Hematopoietic multipotent progenitor cell treated with erythropoietin and hydrocortisone succinate and interleukin-3 and kit ligand, for 6 days (in vitro differentiated cells): ENCODE measurements around the gene TESPA1.
A peak's percentile ranks its signal among the peaks of the same experiment; 100 is the strongest.
"Not testable (repeated sequence)": the region's sequence is repeated elsewhere in the genome, so short reads cannot be mapped to it uniquely, and the experiment has no call there.

Experiments
- DNase-seq: peaks from one replicate; pipeline ENCODE4 v3.0.0-alpha.2; 2015

Gene TESPA1

GRCh38 chr12:54984658-54985376, at the start of gene TESPA1:
Gene TESPA1 (minus strand): TSS chr12:54984762. CDS start chr12:54974562, 10,200 bp downstream.
- DNase-seq, result peak; percentile 93

- no peak for DNase-seq
Observed at GRCh38 chr12:55034218-55034617, 49.7 kb upstream of the TESPA1 start.

- DNase-seq, result no peak
Observed at GRCh38 chr12:55025508-55025907, 40.9 kb upstream of the TESPA1 start.

GRCh38 chr12:55024575-55024974, 40.0 kb upstream of the TESPA1 start:
- DNase-seq, result no peak

DNA sequence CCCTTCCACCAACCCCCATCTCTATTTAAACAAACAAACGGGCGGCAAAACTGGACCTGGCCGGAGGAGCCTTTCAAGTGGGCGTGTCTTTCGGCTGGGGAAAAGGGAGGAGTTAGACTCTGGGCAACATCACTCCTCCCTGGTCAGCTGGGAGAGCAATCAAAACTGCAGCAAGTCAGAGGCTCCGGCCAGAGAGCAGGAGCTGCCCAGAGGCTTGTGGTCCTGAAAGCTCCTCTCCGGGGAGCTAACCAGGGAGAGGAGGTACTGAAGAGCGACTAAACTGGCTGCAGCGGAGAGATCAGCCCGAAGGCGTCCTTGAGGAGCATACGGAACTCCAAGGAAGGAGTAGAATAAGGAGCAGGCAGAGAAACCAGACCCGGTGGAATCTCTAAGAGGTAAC, 35.2 kb upstream of the TESPA1 start, which contains the start of gene NEUROD4:
NEUROD4 (plus strand) TSS at position 191 of the 400 bp plus-strand sequence. CDS start 6,466 bp downstream, outside the sequence.
- peak; percentile 71 for DNase-seq

- no peak for DNase-seq
Observed at GRCh38 chr12:55017416-55017925, 32.9 kb upstream of the TESPA1 start.

DNA sequence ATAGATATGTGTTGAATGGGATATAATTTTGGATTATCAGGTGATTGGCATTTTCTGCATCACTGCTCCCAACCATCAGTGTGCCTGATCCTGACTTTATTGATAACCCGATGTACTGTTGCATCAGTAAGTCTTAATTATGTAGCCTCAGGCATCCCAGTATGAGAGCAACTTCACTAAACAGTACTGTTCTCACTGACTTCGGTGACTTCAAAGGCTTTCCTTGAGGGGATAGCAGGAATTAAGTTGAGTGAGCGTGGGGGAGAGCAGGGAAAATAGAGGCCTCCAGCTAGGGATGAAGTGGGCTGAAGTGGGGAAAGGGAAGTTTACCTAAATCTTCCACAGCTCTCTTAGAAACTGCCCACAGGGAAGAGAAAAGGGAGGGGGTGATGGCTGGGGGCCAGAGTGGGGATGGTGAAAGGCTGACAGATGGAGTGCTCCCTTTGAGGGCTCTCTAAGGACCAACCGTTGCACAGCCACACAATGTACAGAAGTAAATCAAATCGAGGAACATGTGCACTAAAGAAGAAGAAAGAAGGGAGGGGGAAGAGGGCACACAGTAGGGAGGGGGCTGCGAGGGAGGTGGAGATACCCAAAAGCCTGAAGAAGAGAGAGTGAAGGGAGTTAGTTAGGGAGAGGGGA, 24.5 kb upstream of the TESPA1 start:
- no peak for DNase-seq

DNA sequence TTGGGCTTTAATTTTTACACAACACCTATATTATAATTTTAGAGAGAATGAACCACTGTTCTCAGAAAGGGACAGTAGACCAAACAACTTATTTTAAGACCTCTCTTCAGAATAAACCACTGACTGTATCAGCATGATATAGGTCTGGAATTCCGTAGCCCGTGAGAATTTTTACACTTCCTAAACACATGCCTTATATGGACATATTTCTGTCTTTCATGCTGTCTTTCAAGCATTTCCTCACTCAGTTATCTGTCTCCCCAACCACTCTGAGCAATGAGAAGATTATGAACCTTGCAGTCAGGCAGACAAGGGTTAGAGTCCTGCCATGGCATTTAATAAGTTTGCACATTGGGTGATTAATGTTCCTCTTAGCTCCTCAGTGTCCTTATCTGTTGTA, 17.8 kb upstream of the TESPA1 start:
- DNase-seq, result no peak

DNA sequence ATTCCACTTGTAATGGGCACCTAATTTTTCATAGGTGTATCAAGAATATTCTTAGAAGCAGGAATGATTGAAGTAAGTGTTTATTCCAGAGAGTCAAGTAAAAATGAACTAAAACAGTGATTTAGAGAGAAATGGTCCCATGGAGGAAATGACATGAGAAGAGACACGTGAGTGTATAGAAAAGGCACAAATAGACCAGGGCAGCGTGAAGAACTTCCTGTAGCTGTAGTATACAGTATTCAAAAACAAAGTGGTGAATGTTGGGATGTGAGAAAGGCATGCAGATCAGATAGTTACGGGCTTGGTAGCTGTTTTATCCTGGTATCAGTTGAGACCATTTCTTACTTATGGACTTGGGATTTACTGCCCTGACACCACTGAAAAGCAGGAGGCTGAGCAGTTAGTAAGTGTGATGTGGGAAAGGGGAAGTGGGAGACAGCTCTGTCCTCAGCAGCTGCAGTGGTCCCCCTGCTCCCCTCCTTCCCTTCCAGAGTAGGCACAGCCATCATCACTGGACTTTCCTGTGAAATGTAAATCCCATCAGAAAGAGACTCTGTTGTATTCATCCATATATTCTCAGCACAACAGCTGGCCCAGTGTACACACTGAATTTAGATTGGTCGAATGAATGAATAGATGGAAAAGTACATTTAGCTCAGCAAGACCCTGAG, 16.8 kb upstream of the TESPA1 start:
- DNase-seq, result no peak

DNA sequence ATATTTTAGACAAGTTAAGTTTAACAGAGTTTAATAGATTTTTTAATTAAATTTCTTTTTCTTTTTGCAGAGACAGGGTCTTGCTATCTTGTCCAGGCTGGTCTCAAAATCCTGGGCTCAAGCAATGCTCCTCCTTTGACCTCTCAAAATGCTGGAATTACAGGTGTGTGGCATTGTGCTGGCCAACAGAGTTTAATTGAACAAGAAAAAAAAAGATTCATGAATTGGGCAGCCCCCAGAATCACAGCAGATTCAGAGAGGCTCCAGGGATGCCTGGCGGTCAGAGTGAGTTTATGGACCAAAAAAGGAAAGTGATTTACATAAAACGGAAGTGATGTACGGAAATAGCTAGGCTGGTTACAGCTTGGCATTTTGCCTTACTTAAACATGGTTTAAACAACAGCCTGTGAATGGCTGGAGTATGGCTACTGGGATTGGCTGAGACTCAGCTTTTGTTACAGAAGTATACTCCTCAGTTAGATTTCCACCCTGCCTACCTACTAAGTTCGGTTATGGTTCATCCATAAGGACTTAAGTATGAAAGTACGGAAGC, 14.5 kb upstream of the TESPA1 start:
- DNase-seq, result no peak

DNA sequence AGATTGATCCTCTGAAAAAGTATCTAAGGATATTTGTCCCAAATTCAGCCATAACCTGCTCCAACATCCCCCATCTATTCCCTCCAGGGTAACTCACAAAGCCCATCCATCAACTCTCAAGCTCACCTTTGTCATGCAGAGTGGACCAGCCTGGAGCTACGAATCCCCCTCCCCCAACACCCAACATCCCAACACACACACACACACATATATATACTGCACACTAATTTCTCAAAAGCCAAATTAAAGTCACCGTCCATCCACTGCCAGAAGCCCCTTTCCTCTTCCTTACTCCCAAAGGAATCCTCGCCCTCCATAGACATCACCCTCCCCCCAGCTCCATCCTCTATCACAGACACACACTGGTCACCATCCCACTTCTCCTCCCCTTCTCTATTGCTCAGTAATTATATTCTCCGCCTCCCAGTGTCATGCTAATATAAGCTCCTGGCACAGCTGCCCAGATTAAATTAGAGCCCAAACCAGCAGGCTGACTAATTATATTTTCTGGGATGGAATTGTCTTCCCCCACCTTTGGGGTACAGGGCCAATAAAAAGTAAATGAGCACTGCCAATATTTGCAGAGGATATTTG, 13.5 kb upstream of the TESPA1 start:
- DNase-seq, result no peak

- no peak for DNase-seq
Observed at GRCh38 chr12:54996205-54996604, 11.6 kb upstream of the TESPA1 start.

DNA sequence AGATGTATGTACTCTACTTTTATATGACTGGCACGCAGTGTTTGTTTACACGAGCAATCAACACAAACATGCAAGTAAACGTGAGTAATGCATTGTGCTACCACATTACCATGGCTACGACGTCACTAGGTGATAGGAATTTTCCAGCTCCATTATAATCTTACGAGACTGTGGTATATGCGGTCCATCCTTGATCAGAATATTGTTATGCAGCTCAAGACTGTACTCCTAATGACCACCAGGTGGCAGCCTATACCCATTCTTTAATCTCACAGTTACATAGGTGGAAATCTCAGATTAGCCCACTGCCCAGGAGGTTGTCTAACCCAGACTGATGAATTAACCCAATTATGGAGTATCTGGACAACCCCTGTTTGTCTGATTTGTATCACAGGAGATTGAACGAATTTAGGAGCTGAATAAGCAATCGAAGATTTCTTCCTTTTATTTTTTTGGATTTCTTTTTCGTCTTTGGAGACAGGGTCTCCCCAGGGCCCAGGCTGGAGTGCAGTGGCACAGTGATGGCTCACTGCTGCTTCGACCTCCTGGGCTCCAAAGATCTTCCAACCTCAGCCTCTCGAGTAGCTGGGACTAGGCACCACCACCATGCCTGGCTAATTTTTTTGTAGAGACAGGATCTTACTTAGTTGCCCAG, 8.7 kb upstream of the TESPA1 start:
- DNase-seq, result peak; percentile 91

GRCh38 chr12:54991991-54992375, 7.4 kb upstream of the TESPA1 start:
- no peak for DNase-seq

DNA sequence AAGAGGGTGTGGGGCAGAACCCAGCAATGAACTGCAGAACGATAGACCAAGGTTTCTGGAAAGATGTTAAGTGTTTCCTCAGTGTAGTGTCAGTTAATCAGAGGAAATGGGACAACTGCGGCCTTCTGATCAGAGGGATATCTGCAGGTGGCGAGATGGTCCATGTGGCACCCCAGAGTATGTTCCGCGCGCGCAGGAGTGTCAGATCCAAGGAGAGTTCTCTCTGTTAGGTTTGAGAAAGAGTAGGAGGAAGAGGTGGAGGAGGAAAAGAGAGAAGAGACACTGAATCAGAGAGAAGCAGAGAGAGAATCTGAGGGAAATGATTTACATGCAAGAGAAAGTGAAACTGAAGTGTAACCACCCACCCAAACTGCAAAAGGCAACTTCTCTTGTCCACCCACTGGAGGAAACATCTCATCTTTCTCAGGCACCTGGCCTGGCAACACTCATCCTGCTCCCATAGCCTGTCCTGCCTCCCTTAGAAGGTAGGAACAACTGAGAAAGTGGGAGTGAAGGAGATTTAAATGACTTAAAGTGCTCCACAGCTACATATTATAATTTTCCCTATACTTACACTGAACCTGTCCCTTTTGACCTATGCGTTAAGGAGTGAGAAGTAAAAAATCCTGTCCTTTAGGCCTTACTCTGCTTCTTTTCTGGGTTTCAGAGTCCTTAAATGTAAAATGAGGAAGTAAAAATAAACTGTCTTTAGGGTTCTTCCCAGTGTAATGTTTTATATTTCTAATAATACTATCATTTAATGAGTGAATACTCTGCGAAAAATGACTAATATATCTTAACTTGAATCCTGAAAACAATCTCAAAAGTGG, 6.8 kb upstream of the TESPA1 start:
- DNase-seq, result peak; percentile 23

GRCh38 chr12:54989829-54990228, 5.3 kb upstream of the TESPA1 start:
- no peak for DNase-seq

- DNase-seq, result peak; percentile 87
Observed at GRCh38 chr12:54988402-54989054, 4.0 kb upstream of the TESPA1 start.

DNA sequence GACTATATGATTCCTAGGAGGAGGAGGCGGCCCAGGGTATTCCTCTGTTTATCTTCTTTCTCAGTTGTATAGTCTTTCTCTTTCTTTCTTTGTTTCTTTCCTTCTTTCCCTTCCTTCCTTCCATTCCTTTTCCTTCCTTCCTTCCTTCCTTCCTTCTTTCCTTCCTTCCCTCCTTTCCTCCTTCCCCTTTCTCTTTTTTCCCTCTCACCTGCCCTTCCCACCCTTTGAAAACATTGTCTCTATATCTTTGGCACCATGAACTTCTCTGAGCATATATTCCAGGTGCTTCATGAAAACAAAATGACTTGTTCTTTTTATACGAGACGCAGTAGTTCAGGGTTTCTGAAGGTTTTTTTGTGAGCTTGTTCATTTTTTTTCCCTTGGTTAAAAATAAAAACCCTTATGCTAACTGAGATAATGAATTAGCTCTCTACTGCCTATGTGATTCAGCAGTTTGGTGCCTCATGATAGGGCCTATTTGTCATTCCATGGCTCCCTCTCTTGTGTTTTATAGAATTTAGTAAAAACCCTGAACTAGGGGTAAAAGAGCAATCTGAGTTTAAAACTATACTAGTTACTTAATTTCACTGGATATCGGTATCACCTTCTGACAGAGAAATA, 3.2 kb upstream of the TESPA1 start:
- DNase-seq, result peak; percentile 90

GRCh38 chr12:54986773-54987172, 2.2 kb upstream of the TESPA1 start:
- not testable (repeated sequence) for DNase-seq

DNA sequence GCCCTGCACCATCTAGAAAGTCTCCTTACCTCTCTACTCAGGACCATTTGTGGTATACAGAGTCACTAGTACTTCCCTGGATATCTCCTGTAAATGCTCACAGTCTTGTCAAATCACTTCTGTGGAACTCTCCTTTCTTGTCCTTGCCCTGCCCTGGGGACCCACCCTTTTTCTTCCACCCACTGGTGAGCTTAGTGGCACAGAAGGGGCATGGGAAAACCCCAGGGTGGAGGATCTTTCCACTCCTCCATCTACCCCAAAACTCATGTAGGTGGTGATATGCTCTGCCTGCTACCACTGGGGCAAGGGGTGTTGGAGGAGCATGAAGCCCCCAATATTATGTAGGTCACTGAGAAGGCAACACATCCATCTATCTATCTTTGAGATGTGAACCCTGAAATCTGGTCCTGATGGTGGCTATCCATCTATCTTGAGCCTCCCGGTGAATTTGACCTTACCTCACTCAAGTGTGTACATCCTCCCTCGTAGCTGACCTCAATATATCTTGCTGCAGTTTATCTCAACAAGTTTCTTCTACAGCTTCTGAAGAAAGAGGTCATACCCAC, 943 bp downstream of the TESPA1 start:
- DNase-seq, result no peak
